HEK293 (cell line): ENCODE measurements around the gene OCRL.

Experiments
- CTCF ChIA-PET: fragments of 350-600 bp; formaldehyde crosslinking; extraction: SDS; loops from one replicate; lab custom pipeline; 2021; ENCODE audit warnings: antibody characterized with exemption; lab: Yijun Ruan, JAX
- POLR2A ChIA-PET: fragments of 300-600 bp; formaldehyde crosslinking; extraction: SDS; loops from one replicate; lab custom pipeline; 2020; ENCODE audit warnings: antibody characterized with exemption, inconsistent platforms; lab: Yijun Ruan, JAX
- H3K27ac ChIP-seq: fragments of 200-500 bp; sonication (Bioruptor generic); 2 replicates; pipeline ENCODE4 v1.5.1; 2014; ENCODE audit warnings: low read depth, low read length, control low read depth, inconsistent platforms; ENCODE audit errors: extremely low read depth
- H3K36me3 ChIP-seq, 2 experiments: fragments of 200-500 bp in 1 of 2; sonication (Bioruptor generic) in 1 of 2; 1 replicate in 1 of 2; 2 replicates in 1 of 2; pipeline ENCODE4 v1.5.1; 2014 to 2017; ENCODE audit warnings: inconsistent platforms in 2 of 2, low read length in 2 of 2; ENCODE audit not compliant: control insufficient read depth in 2 of 2, insufficient read depth in 1 of 2
- H3K4me1 ChIP-seq: fragments of 200-500 bp; sonication (Bioruptor generic); 2 replicates; pipeline ENCODE4 v1.5.1; 2014; ENCODE audit warnings: mild to moderate bottlenecking, low read length, inconsistent platforms; ENCODE audit not compliant: control insufficient read depth, insufficient read depth
- H3K4me3 ChIP-seq: 2 replicates; pipeline ENCODE4 v1.5.1; 2011; ENCODE audit warnings: low read depth, mild to moderate bottlenecking, control low read depth, low read length, moderate library complexity
- H3K9me3 ChIP-seq: fragments of 200-500 bp; sonication (Bioruptor generic); 2 replicates; pipeline ENCODE4 v1.5.1; 2014; ENCODE audit warnings: low read depth, low read length, inconsistent platforms; ENCODE audit not compliant: control insufficient read depth, insufficient read depth
- BCL11B ChIP-seq: fragments of 450-650 bp; formaldehyde crosslinking; IDR thresholded peaks from 2 replicates; pipeline ENCODE4 v1.5.1; 2016; ENCODE audit warnings: low read depth, missing biosample characterization, missing genetic modification characterization
- FEZF1 ChIP-seq: fragments of 450-650 bp; formaldehyde crosslinking; IDR thresholded peaks from 2 replicates; pipeline ENCODE4 v1.5.1; 2016; ENCODE audit warnings: missing biosample characterization, missing genetic modification characterization
- WT1 ChIP-seq: fragments of 450-650 bp; formaldehyde crosslinking; IDR thresholded peaks from 2 replicates; pipeline ENCODE4 v1.5.1; 2016; ENCODE audit warnings: missing biosample characterization, missing genetic modification characterization
- ZBTB8A ChIP-seq: fragments of 450-650 bp; formaldehyde crosslinking; IDR thresholded peaks from 2 replicates; pipeline ENCODE4 v1.5.1; 2016; ENCODE audit warnings: missing biosample characterization, missing genetic modification characterization
- ZEB2 ChIP-seq: fragments of 450-650 bp; formaldehyde crosslinking; IDR thresholded peaks from 2 replicates; pipeline ENCODE4 v1.5.1; 2016; ENCODE audit warnings: missing biosample characterization, missing genetic modification characterization
- ZIC2 ChIP-seq: fragments of 450-650 bp; formaldehyde crosslinking; IDR thresholded peaks from 2 replicates; pipeline ENCODE4 v1.5.1; 2016; ENCODE audit warnings: missing biosample characterization, missing genetic modification characterization
- ZNF214 ChIP-seq: fragments of 450-650 bp; formaldehyde crosslinking; IDR thresholded peaks from 2 replicates; pipeline ENCODE4 v1.5.1; 2017; ENCODE audit warnings: missing biosample characterization, mild to moderate bottlenecking, missing genetic modification characterization, borderline replicate concordance
- ZNF23 ChIP-seq: fragments of 450-650 bp; formaldehyde crosslinking; IDR thresholded peaks from 2 replicates; pipeline ENCODE4 v1.5.1; 2016; ENCODE audit warnings: missing biosample characterization, missing genetic modification characterization, borderline replicate concordance
- ZNF248 ChIP-seq: fragments of 450-650 bp; formaldehyde crosslinking; IDR thresholded peaks from 2 replicates; pipeline ENCODE4 v1.5.1; 2017; ENCODE audit warnings: missing biosample characterization, missing genetic modification characterization
- ZNF274 ChIP-seq, 2 experiments: fragments of 200-500 bp in 1 of 2; fragments of 450-650 bp in 1 of 2; sonication (Bioruptor generic) in 1 of 2; formaldehyde crosslinking in 1 of 2; IDR thresholded peaks; 2 replicates each; pipeline versions ENCODE4 v1.5.1 to v1.6.1; 2014 to 2016; ENCODE audit warnings: borderline replicate concordance in 1 of 2, inconsistent platforms in 1 of 2, low read length in 1 of 2, missing biosample characterization in 1 of 2, missing genetic modification characterization in 1 of 2
- ZNF302 ChIP-seq: fragments of 450-650 bp; formaldehyde crosslinking; IDR thresholded peaks from 2 replicates; pipeline ENCODE4 v1.5.1; 2016; ENCODE audit warnings: missing biosample characterization, missing genetic modification characterization, low read depth
- ZNF341 ChIP-seq: fragments of 450-650 bp; formaldehyde crosslinking; IDR thresholded peaks from 2 replicates; pipeline ENCODE4; 2016; ENCODE audit warnings: low read depth, missing biosample characterization, missing genetic modification characterization
- ZNF544 ChIP-seq: fragments of 450-650 bp; formaldehyde crosslinking; IDR thresholded peaks from 2 replicates; pipeline ENCODE4 v1.5.0; 2017; ENCODE audit warnings: missing biosample characterization, missing genetic modification characterization
- ZNF549 ChIP-seq: fragments of 450-650 bp; IDR thresholded peaks from 2 replicates; pipeline ENCODE4 v1.5.1; 2018; ENCODE audit warnings: missing biosample characterization, missing genetic modification characterization, mild to moderate bottlenecking, inconsistent platforms, moderate library complexity
- ZNF558 ChIP-seq: fragments of 450-650 bp; formaldehyde crosslinking; IDR thresholded peaks from 2 replicates; pipeline ENCODE4 v1.5.1; 2016; ENCODE audit warnings: missing biosample characterization, missing genetic modification characterization
- ZNF560 ChIP-seq: fragments of 450-650 bp; formaldehyde crosslinking; IDR thresholded peaks from 2 replicates; pipeline ENCODE4 v1.5.1; 2017; ENCODE audit warnings: missing biosample characterization, missing genetic modification characterization, borderline replicate concordance
- ZNF585B ChIP-seq: fragments of 450-650 bp; formaldehyde crosslinking; IDR thresholded peaks from 2 replicates; pipeline ENCODE4 v1.5.1; 2016; ENCODE audit warnings: missing biosample characterization, missing genetic modification characterization
- ZNF596 ChIP-seq: fragments of 450-650 bp; IDR thresholded peaks from 2 replicates; pipeline ENCODE4 v1.5.0; 2018; ENCODE audit warnings: missing biosample characterization, mild to moderate bottlenecking, missing genetic modification characterization, moderate library complexity
- ZNF660 ChIP-seq: fragments of 450-650 bp; IDR thresholded peaks from 2 replicates; pipeline ENCODE4 v1.5.1; 2018; ENCODE audit warnings: missing biosample characterization, mild to moderate bottlenecking, missing genetic modification characterization
- ZNF747 ChIP-seq: fragments of 450-650 bp; formaldehyde crosslinking; IDR thresholded peaks from 2 replicates; pipeline ENCODE4 v1.5.1; 2016; ENCODE audit warnings: missing biosample characterization, missing genetic modification characterization
- ZNF768 ChIP-seq: fragments of 450-650 bp; formaldehyde crosslinking; IDR thresholded peaks from 2 replicates; pipeline ENCODE4 v1.5.1; 2018; ENCODE audit warnings: missing biosample characterization, mild to moderate bottlenecking, missing genetic modification characterization
- ZNF776 ChIP-seq: fragments of 450-650 bp; formaldehyde crosslinking; IDR thresholded peaks from 2 replicates; pipeline ENCODE4 v1.5.0; 2017; ENCODE audit warnings: missing biosample characterization, missing genetic modification characterization, borderline replicate concordance
- ZNF791 ChIP-seq: fragments of 450-650 bp; formaldehyde crosslinking; IDR thresholded peaks from 2 replicates; pipeline ENCODE4 v1.5.1; 2016; ENCODE audit warnings: missing biosample characterization, missing genetic modification characterization
- TF ChIP-seq, protein P1 (sequence below): fragments of 450-650 bp; formaldehyde crosslinking; IDR thresholded peaks from 2 replicates; pipeline ENCODE4 v1.5.1; 2016; ENCODE audit warnings: missing biosample characterization, missing genetic modification characterization
- TF ChIP-seq, protein P2 (sequence below): fragments of 450-650 bp; formaldehyde crosslinking; conservative IDR thresholded peaks from 2 replicates; pipeline ENCODE4 v1.5.1; 2016; ENCODE audit warnings: low read depth, missing biosample characterization, missing genetic modification characterization
- TF ChIP-seq, protein P3 (sequence below): fragments of 450-650 bp; formaldehyde crosslinking; IDR thresholded peaks from 2 replicates; pipeline ENCODE4 v1.5.1; 2016; ENCODE audit warnings: missing biosample characterization, missing genetic modification characterization
- TF ChIP-seq, protein P4 (sequence below): fragments of 450-650 bp; formaldehyde crosslinking; IDR thresholded peaks from 2 replicates; pipeline ENCODE4 v1.5.1; 2017; ENCODE audit warnings: missing biosample characterization, missing genetic modification characterization

Gene OCRL

DNA sequence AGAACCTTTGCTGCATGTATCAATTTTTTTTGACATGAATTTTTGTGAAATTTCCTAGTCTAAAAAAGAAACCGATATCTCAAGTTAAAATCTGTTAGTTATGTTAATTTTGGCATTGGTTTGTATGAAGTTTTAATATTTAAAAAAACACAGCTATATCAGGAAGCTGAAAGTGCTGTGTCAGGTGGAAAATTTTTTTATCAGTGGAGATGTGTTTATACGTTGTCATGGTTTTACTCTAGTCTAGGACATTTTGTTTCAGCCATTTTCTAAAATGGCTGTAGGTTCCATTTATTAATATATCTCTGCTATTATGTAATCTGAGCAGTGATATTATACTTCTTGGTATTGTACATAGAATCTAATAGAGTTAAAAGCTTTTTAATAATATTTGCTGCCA is 34.2 kb downstream of the OCRL start:
- Histone ChIP-seq H3K4me3 (no peak overlapping the region), H3K36me3 (peaks cover 6 to 61% of the 10 kb centered on the region in 2 experiments), H3K27ac (no peak overlapping the region), H3K4me1 (no peaks in the 10 kb centered on the region), H3K9me3 (no peaks in the 10 kb centered on the region; the same call in 1 of the 2 replicates)
- CTCF ChIA-PET = no interaction called here
- no peak for TF ChIP-seq ZNF544 (tag by site-specific recombination)
- TF ChIP-seq ZNF549 = no peak
- TF ChIP-seq, protein P1, sequence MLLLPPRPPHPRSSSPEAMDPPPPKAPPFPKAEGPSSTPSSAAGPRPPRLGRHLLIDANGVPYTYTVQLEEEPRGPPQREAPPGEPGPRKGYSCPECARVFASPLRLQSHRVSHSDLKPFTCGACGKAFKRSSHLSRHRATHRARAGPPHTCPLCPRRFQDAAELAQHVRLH (tag by site-specific recombination) = no peak
- TF ChIP-seq, protein P2, sequence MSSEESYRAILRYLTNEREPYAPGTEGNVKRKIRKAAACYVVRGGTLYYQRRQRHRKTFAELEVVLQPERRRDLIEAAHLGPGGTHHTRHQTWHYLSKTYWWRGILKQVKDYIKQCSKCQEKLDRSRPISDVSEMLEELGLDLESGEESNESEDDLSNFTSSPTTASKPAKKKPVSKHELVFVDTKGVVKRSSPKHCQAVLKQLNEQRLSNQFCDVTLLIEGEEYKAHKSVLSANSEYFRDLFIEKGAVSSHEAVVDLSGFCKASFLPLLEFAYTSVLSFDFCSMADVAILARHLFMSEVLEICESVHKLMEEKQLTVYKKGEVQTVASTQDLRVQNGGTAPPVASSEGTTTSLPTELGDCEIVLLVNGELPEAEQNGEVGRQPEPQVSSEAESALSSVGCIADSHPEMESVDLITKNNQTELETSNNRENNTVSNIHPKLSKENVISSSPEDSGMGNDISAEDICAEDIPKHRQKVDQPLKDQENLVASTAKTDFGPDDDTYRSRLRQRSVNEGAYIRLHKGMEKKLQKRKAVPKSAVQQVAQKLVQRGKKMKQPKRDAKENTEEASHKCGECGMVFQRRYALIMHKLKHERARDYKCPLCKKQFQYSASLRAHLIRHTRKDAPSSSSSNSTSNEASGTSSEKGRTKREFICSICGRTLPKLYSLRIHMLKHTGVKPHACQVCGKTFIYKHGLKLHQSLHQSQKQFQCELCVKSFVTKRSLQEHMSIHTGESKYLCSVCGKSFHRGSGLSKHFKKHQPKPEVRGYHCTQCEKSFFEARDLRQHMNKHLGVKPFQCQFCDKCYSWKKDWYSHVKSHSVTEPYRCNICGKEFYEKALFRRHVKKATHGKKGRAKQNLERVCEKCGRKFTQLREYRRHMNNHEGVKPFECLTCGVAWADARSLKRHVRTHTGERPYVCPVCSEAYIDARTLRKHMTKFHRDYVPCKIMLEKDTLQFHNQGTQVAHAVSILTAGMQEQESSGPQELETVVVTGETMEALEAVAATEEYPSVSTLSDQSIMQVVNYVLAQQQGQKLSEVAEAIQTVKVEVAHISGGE (tag by site-specific recombination) = no peak
- TF ChIP-seq ZNF596 = no peak
- TF ChIP-seq ZNF214 (tag by site-specific recombination) = no peak
- no peak for TF ChIP-seq ZNF747 (tag by site-specific recombination)
- no peak for TF ChIP-seq WT1 (tag by site-specific recombination)
- POLR2A ChIA-PET = no interaction called here

DNA sequence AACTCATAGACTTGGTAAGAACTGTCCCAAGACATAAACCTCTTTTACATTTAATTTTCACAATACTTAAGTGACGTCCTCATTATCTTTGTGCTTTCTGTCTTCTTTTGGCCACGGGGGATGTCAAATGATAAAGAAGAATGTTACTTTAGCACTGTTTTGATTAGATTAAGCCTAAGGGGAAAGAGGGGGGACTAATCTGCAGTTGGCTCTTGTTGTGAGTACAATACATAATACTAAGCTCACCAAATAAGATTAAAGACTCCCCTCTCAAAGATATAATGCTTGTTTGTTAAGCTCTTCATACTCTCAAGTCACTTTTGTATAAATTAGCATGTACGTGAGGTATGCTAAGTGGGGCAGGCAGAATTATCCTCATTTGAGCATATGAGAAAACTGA is 36.5 kb downstream of the OCRL start:
- Histone ChIP-seq H3K36me3 (peaks cover 6 to 50% of the 10 kb centered on the region in 2 experiments; a peak in 2 of 3 replicates), H3K9me3 (no peaks in the 10 kb centered on the region), H3K27ac (no peak overlapping the region), H3K4me3 (no peak overlapping the region), H3K4me1 (no peaks in the 10 kb centered on the region)
- POLR2A ChIA-PET = no interaction called here
- TF ChIP-seq FEZF1 (tag by site-specific recombination) (no peak), ZNF558 (tag by site-specific recombination) (no peak), ZNF248 (tag by site-specific recombination) (no peak)
- TF ChIP-seq, protein P3, sequence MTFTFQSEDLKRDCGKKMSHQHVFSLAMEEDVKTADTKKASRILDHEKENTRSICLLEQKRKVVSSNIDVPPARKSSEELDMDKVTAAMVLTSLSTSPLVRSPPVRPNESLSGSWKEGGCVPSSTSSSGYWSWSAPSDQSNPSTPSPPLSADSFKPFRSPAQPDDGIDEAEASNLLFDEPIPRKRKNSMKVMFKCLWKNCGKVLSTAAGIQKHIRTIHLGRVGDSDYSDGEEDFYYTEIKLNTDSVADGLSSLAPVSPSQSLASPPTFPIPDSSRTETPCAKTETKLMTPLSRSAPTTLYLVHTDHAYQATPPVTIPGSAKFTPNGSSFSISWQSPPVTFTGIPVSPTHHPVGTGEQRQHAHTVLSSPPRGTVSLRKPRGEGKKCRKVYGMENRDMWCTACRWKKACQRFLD (tag by site-specific recombination) = no peak
- CTCF ChIA-PET = interaction anchor here (0.6 to 0.7 kb wide), 2 partner anchors 27 to 1852 kb away, joined by 3 to 5 read pairs; no protein-coding TSS in a partner anchor

DNA sequence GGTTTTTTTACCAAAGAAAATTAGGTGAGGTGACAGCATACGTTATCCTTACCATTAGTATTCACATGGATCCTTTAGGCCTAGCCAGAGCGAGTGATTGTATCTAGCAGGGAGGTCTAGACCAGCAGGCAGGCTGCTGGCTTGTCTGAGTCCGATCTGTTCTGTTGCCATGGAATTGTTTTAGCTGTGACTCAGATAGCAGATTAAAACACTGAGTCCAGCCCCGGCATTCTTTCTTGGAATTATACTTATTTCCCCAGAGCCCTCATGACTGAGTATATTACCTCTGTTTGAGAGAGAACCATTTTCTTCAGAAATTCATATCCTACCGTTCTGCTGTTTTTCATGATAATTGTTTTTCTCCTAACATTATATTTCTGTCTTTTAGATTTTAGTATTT is 37.4 kb downstream of the OCRL start:
- Histone ChIP-seq H3K4me1 (no peaks in the 10 kb centered on the region), H3K4me3 (no peak overlapping the region), H3K9me3 (no peaks in the 10 kb centered on the region), H3K27ac (no peak overlapping the region), H3K36me3 (peaks cover 6 to 44% of the 10 kb centered on the region in 2 experiments; a peak in 2 of 3 replicates)
- ChIA-PET CTCF (interaction anchor here (0.6 kb wide), 1 partner anchor 157 kb away, joined by 3 read pairs; no protein-coding TSS in a partner anchor), POLR2A (no interaction called here)
- no peak for TF ChIP-seq ZNF776 (tag by site-specific recombination)
- TF ChIP-seq ZNF341 (tag by site-specific recombination) = no peak
- no peak for TF ChIP-seq ZNF274 (IDR thresholded peaks at IDR 0.05; ENCODE audit: low read length)
- no peak for TF ChIP-seq ZNF274 (tag by site-specific recombination; IDR thresholded peaks at IDR 0.05; ENCODE audit: borderline replicate concordance)
- no peak for TF ChIP-seq ZNF768 (tag by site-specific recombination)
- TF ChIP-seq ZNF302 (tag by site-specific recombination) = no peak
- TF ChIP-seq ZNF23 (tag by site-specific recombination) = no peak
- no peak for TF ChIP-seq ZNF585B (tag by site-specific recombination)
- no peak for TF ChIP-seq ZNF214 (tag by site-specific recombination)
- no peak for TF ChIP-seq ZIC2 (tag by site-specific recombination)
- no peak for TF ChIP-seq ZEB2 (tag by site-specific recombination)
- TF ChIP-seq ZBTB8A (tag by site-specific recombination) = no peak
- TF ChIP-seq, protein P4, sequence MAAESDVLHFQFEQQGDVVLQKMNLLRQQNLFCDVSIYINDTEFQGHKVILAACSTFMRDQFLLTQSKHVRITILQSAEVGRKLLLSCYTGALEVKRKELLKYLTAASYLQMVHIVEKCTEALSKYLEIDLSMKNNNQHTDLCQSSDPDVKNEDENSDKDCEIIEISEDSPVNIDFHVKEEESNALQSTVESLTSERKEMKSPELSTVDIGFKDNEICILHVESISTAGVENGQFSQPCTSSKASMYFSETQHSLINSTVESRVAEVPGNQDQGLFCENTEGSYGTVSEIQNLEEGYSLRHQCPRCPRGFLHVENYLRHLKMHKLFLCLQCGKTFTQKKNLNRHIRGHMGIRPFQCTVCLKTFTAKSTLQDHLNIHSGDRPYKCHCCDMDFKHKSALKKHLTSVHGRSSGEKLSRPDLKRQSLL (tag by site-specific recombination) = no peak
- TF ChIP-seq ZNF660 (tag by site-specific recombination) = no peak
- TF ChIP-seq ZNF791 (tag by site-specific recombination) = no peak
- TF ChIP-seq ZNF560 (tag by site-specific recombination) = no peak
- no peak for TF ChIP-seq BCL11B
